Measurements from ENCODE around the gene BIRC2.

GRCh38 chr11:102338479-102339010, 8.5 kb upstream of the BIRC2 start:
- TF ChIP-seq CTCF (IDR thresholded peaks at IDR 0.05; ENCODE audit: low read depth, low read length) (no peak), EZH2phosphoT487 (IDR thresholded peaks at IDR 0.05; ENCODE audit: low read depth) (no peak)

All from OCI-LY3 (cell line).